ENCODE data around the gene OPRM1.

The OPRM1 gene

GRCh38 chr6:154086510-154086909 is 47.5 kb downstream of the OPRM1 start:
- no peak for DNase-seq

- DNase-seq: no peak
Observed at GRCh38 chr6:154092326-154092962, 53.4 kb downstream of the OPRM1 start.

- no peak for DNase-seq
Observed at GRCh38 chr6:154093231-154094044, 54.4 kb downstream of the OPRM1 start.

GRCh38 chr6:154095571-154095970 is 56.5 kb downstream of the OPRM1 start:
- no peak for DNase-seq

- DNase-seq: no peak
Observed at GRCh38 chr6:154096316-154096715, 57.3 kb downstream of the OPRM1 start.

GRCh38 chr6:154096834-154097233 is 57.8 kb downstream of the OPRM1 start:
- no peak for DNase-seq

- no peak for DNase-seq
Observed at GRCh38 chr6:154099211-154099610, 60.2 kb downstream of the OPRM1 start.

GRCh38 chr6:154106251-154106650 is 67.2 kb downstream of the OPRM1 start:
- no peak for DNase-seq

GRCh38 chr6:154111025-154111424 is 72.0 kb downstream of the OPRM1 start:
- no peak for DNase-seq

GRCh38 chr6:154112181-154112809 is 73.3 kb downstream of the OPRM1 start:
- DNase-seq: no peak

- no peak for DNase-seq
Observed at GRCh38 chr6:154113392-154113791, 74.4 kb downstream of the OPRM1 start.

- no peak for DNase-seq
Observed at GRCh38 chr6:154117485-154117884, 78.4 kb downstream of the OPRM1 start.

- DNase-seq: no peak
Observed at GRCh38 chr6:154122195-154122925, 83.3 kb downstream of the OPRM1 start.

GRCh38 chr6:154123155-154123956 is 84.3 kb downstream of the OPRM1 start:
- no peak for DNase-seq

- no peak for DNase-seq
Observed at GRCh38 chr6:154125421-154125820, 86.4 kb downstream of the OPRM1 start.

GRCh38 chr6:154127657-154128056 is 88.6 kb downstream of the OPRM1 start:
- no peak for DNase-seq

GRCh38 chr6:154134471-154135147 is 95.6 kb downstream of the OPRM1 start:
- no peak for DNase-seq

GRCh38 chr6:154138793-154139192 is 99.8 kb downstream of the OPRM1 start:
- no peak for DNase-seq

GRCh38 chr6:154139892-154140291 is 100.9 kb downstream of the OPRM1 start:
- DNase-seq: no peak

- no peak for DNase-seq
Observed at GRCh38 chr6:154140743-154141142, 101.7 kb downstream of the OPRM1 start.

- DNase-seq: no peak
Observed at GRCh38 chr6:154143753-154144152, 104.7 kb downstream of the OPRM1 start.
